ENCODE data around the gene MORN5. TPM values are rescaled to one million over a fixed set of nuclear protein-coding genes. Genes with fewer than 3 reads are reported as not detected.

MORN5 gene
- total RNA-seq, 3 donors from 2014 or later = not detected

GRCh38 chr9:122127396-122127798, 32.3 kb upstream of the MORN5 start:
- no peaks in the 10 kb centered on the region for H3K9me3 ChIP-seq
- DNase-seq (ENCODE audit: low spot score in 2 of 2) = no peak
- no peaks in the 10 kb centered on the region for H3K4me1 ChIP-seq
- intact Hi-C loops (cut with DNase I; ENCODE audit: low total_unique reads) = no loop called here
- H3K27ac ChIP-seq = no peak overlapping the region
- H3K4me3 ChIP-seq = no peak overlapping the region
- H3K36me3 ChIP-seq = no peaks in the 10 kb centered on the region
- peaks cover 0 to 26% of the 10 kb centered on the region in 2 donors for H3K27me3 ChIP-seq
- TF ChIP-seq CTCF (IDR thresholded peaks at IDR 0.05) (no peak), POLR2AphosphoS5 (IDR thresholded peaks at IDR 0.05) (no peak), POLR2A (IDR thresholded peaks at IDR 0.05) (no peak)

GRCh38 chr9:122128007-122128968, 31.4 kb upstream of the MORN5 start:
- H3K9me3 ChIP-seq = no peaks in the 10 kb centered on the region
- H3K36me3 ChIP-seq = no peaks in the 10 kb centered on the region
- DNase-seq (ENCODE audit: low spot score in 2 of 2) = no peak
- H3K4me3 ChIP-seq = no peak overlapping the region
- intact Hi-C loops (cut with DNase I; ENCODE audit: low total_unique reads) = no loop called here
- H3K4me1 ChIP-seq = no peaks in the 10 kb centered on the region
- TF ChIP-seq POLR2AphosphoS5 (IDR thresholded peaks at IDR 0.05) (peak in 1 of 3 donors; percentile 28), CTCF (IDR thresholded peaks at IDR 0.05) (no peak)
- H3K27ac ChIP-seq = peak overlapping the region in 1 of 2 donors; percentile 38
- H3K27me3 ChIP-seq = peaks cover 0 to 26% of the 10 kb centered on the region in 2 donors

GRCh38 chr9:122128969-122129343, 30.8 kb upstream of the MORN5 start:
- Histone ChIP-seq H3K27me3 (peaks cover 0 to 26% of the 10 kb centered on the region in 2 donors), H3K4me1 (no peaks in the 10 kb centered on the region), H3K27ac (peak overlapping the region in 1 of 2 donors; percentile 38), H3K4me3 (no peak overlapping the region), H3K9me3 (no peaks in the 10 kb centered on the region), H3K36me3 (no peaks in the 10 kb centered on the region)
- intact Hi-C loops (cut with DNase I; ENCODE audit: low total_unique reads) = no loop called here
- no peak for DNase-seq (ENCODE audit: low spot score in 2 of 2)
- no peak for TF ChIP-seq CTCF (IDR thresholded peaks at IDR 0.05)

GRCh38 chr9:122129969-122130368, 29.7 kb upstream of the MORN5 start:
- no peaks in the 10 kb centered on the region for H3K36me3 ChIP-seq
- peaks cover 0 to 21% of the 10 kb centered on the region in 2 donors for H3K27me3 ChIP-seq
- intact Hi-C loops (cut with DNase I; ENCODE audit: low total_unique reads) = no loop called here
- no peak for DNase-seq (ENCODE audit: low spot score in 2 of 2)
- no peaks in the 10 kb centered on the region for H3K4me1 ChIP-seq
- no peak overlapping the region for H3K27ac ChIP-seq
- no peak overlapping the region for H3K4me3 ChIP-seq
- TF ChIP-seq CTCF (IDR thresholded peaks at IDR 0.05) (no peak), POLR2A (IDR thresholded peaks at IDR 0.05) (no peak), POLR2AphosphoS5 (IDR thresholded peaks at IDR 0.05) (no peak)
- H3K9me3 ChIP-seq = no peaks in the 10 kb centered on the region

- H3K4me3 ChIP-seq = no peak overlapping the region
- no peak for TF ChIP-seq POLR2AphosphoS5 (IDR thresholded peaks at IDR 0.05)
- TF ChIP-seq CTCF (IDR thresholded peaks at IDR 0.05) = no peak
- no peak for TF ChIP-seq POLR2A (IDR thresholded peaks at IDR 0.05)
- H3K4me1 ChIP-seq = no peaks in the 10 kb centered on the region
- H3K9me3 ChIP-seq = no peaks in the 10 kb centered on the region
- H3K36me3 ChIP-seq = no peaks in the 10 kb centered on the region
- peaks cover 0 to 15% of the 10 kb centered on the region in 2 donors for H3K27me3 ChIP-seq
- H3K27ac ChIP-seq = no peak overlapping the region
- intact Hi-C loops (cut with DNase I; ENCODE audit: low total_unique reads) = no loop called here
- no peak for DNase-seq (ENCODE audit: low spot score in 2 of 2)
Observed at GRCh38 chr9:122130837-122131236, 28.9 kb upstream of the MORN5 start.

Data from breast epithelium (tissue), 4 donors.